ENCODE measurements around the gene WWC1.

DNA sequence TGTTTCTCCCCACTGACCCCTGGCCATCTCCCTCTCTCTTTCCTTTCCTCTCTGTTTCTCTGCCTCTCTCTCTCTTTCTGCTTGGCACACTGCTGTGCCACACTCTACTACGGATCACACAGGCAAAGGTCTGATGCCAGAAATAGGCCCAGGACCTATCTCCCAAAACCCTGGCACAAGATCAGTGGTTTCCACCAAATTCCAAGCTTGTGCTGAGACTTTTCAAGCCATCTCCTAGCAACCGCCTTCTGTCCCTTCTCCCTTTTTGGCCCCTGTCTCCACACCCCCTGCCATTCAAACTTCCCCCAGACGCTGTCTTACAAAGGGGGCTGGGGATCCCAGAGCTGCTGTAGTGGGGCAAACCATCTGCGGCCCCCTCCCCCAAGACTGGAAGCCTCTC lies 156.4 kb downstream of the WWC1 start:
- no peak for TF ChIP-seq EZH2 (IDR thresholded peaks at IDR 0.05)
- TF ChIP-seq, protein P1, sequence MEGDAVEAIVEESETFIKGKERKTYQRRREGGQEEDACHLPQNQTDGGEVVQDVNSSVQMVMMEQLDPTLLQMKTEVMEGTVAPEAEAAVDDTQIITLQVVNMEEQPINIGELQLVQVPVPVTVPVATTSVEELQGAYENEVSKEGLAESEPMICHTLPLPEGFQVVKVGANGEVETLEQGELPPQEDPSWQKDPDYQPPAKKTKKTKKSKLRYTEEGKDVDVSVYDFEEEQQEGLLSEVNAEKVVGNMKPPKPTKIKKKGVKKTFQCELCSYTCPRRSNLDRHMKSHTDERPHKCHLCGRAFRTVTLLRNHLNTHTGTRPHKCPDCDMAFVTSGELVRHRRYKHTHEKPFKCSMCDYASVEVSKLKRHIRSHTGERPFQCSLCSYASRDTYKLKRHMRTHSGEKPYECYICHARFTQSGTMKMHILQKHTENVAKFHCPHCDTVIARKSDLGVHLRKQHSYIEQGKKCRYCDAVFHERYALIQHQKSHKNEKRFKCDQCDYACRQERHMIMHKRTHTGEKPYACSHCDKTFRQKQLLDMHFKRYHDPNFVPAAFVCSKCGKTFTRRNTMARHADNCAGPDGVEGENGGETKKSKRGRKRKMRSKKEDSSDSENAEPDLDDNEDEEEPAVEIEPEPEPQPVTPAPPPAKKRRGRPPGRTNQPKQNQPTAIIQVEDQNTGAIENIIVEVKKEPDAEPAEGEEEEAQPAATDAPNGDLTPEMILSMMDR (IDR thresholded peaks at IDR 0.05 in 2 of 3, conservative IDR thresholded peaks at IDR 0.05 in 1 of 3; ENCODE audit: borderline replicate concordance in 1 of 3, insufficient read depth in 1 of 3, low read depth in 2 of 3, low read length in 2 of 3) = no peak
- TF ChIP-seq POLR2A (IDR thresholded peaks at IDR 0.05; ENCODE audit: borderline replicate concordance, extremely low read depth, insufficient read depth, insufficient read length) = no peak
- no peak for TF ChIP-seq SIN3A (IDR thresholded peaks at IDR 0.05; ENCODE audit: low read depth)
- no peak for TF ChIP-seq POLR2AphosphoS5 (IDR thresholded peaks at IDR 0.05; ENCODE audit: low read depth, low read length)
- TF ChIP-seq, protein P2, sequence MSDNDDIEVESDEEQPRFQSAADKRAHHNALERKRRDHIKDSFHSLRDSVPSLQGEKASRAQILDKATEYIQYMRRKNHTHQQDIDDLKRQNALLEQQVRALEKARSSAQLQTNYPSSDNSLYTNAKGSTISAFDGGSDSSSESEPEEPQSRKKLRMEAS (IDR thresholded peaks at IDR 0.05) = no peak
- no peak for TF ChIP-seq CBX3 (IDR thresholded peaks at IDR 0.05; ENCODE audit: low read depth)
- TF ChIP-seq JUND (IDR thresholded peaks at IDR 0.05) = no peak
